Stimulated activated CD4-positive, alpha-beta T cell treated with anti-CD3 and anti-CD28 coated beads, Interleukin-2, amount 100 ng/mL, for 4 hours (primary cell): ENCODE results near the gene CELF2.

ENCODE experiments used
- DNase-seq: peaks from one replicate; pipeline ENCODE4 v3.0.0-alpha.2; 2020; ENCODE audit warnings: low read depth

CELF2 gene

GRCh38 chr10:11058965-11059364 is 41.3 kb downstream of the CELF2 start:
- no peak for DNase-seq

- DNase-seq, result no peak
Measured at GRCh38 chr10:11063856-11064255, 46.2 kb downstream of the CELF2 start.

GRCh38 chr10:11064832-11065231 is 47.2 kb downstream of the CELF2 start:
- no peak for DNase-seq

GRCh38 chr10:11065567-11065966 is 47.9 kb downstream of the CELF2 start:
- no peak for DNase-seq

GRCh38 chr10:11066520-11066919 is 48.8 kb downstream of the CELF2 start:
- DNase-seq, result no peak

- DNase-seq, result no peak
Measured at GRCh38 chr10:11068861-11069633, 51.4 kb downstream of the CELF2 start.

- no peak for DNase-seq
Measured at GRCh38 chr10:11073410-11073809, 55.7 kb downstream of the CELF2 start.

GRCh38 chr10:11074536-11075267 is 57.0 kb downstream of the CELF2 start:
- no peak for DNase-seq

- DNase-seq, result no peak
Measured at GRCh38 chr10:11076221-11076620, 58.5 kb downstream of the CELF2 start.

- DNase-seq, result no peak
Measured at GRCh38 chr10:11080564-11080984, 62.9 kb downstream of the CELF2 start.

- no peak for DNase-seq
Measured at GRCh38 chr10:11081408-11081807, 63.7 kb downstream of the CELF2 start.

- no peak for DNase-seq
Measured at GRCh38 chr10:11082526-11082925, 64.9 kb downstream of the CELF2 start.

GRCh38 chr10:11083051-11083450 is 65.4 kb downstream of the CELF2 start:
- DNase-seq, result no peak

GRCh38 chr10:11085545-11085944 is 67.9 kb downstream of the CELF2 start:
- DNase-seq, result no peak

GRCh38 chr10:11086177-11086840 is 68.6 kb downstream of the CELF2 start:
- no peak for DNase-seq

GRCh38 chr10:11087372-11087771 is 69.7 kb downstream of the CELF2 start:
- no peak for DNase-seq

GRCh38 chr10:11088709-11089108 is 71.0 kb downstream of the CELF2 start:
- no peak for DNase-seq

- DNase-seq, result no peak
Measured at GRCh38 chr10:11089272-11089671, 71.6 kb downstream of the CELF2 start.

- no peak for DNase-seq
Measured at GRCh38 chr10:11091517-11092102, 73.9 kb downstream of the CELF2 start.

GRCh38 chr10:11093771-11094736 is 76.4 kb downstream of the CELF2 start:
- DNase-seq, result no peak

GRCh38 chr10:11095374-11095801 is 77.7 kb downstream of the CELF2 start:
- no peak for DNase-seq
